ENCODE results near the gene RPS16.

The RPS16 gene

GRCh38 chr19:39426170-39426569 lies 9.6 kb downstream of the RPS16 start:
- no peak for TF ChIP-seq CTCF (IDR thresholded peaks at IDR 0.05)
- no peak for TF ChIP-seq ZFX (IDR thresholded peaks at IDR 0.05; ENCODE audit: borderline replicate concordance)
- no peak overlapping the region for H3K27ac ChIP-seq

GRCh38 chr19:39425744-39426143 lies 10.0 kb downstream of the RPS16 start:
- no peak overlapping the region for H3K27ac ChIP-seq
- TF ChIP-seq CTCF (IDR thresholded peaks at IDR 0.05) = no peak
- TF ChIP-seq ZFX (IDR thresholded peaks at IDR 0.05; ENCODE audit: borderline replicate concordance) = no peak

GRCh38 chr19:39424934-39425333 lies 10.8 kb downstream of the RPS16 start:
- TF ChIP-seq ZFX (IDR thresholded peaks at IDR 0.05; ENCODE audit: borderline replicate concordance) (no peak), CTCF (IDR thresholded peaks at IDR 0.05) (no peak)
- no peak overlapping the region for H3K27ac ChIP-seq

- no peak for TF ChIP-seq ZFX (IDR thresholded peaks at IDR 0.05; ENCODE audit: borderline replicate concordance)
- no peak for TF ChIP-seq CTCF (IDR thresholded peaks at IDR 0.05)
- no peak overlapping the region for H3K27ac ChIP-seq
Observed at GRCh38 chr19:39423258-39424086, 12.3 kb downstream of the RPS16 start.

- TF ChIP-seq ZFX (IDR thresholded peaks at IDR 0.05; ENCODE audit: borderline replicate concordance) (no peak), CTCF (IDR thresholded peaks at IDR 0.05) (no peak)
- no peak overlapping the region for H3K27ac ChIP-seq
Observed at GRCh38 chr19:39422020-39422419, 13.7 kb downstream of the RPS16 start.

GRCh38 chr19:39420769-39421168 lies 15.0 kb downstream of the RPS16 start:
- H3K27ac ChIP-seq = no peak overlapping the region
- no peak for TF ChIP-seq ZFX (IDR thresholded peaks at IDR 0.05; ENCODE audit: borderline replicate concordance)
- TF ChIP-seq CTCF (IDR thresholded peaks at IDR 0.05) = no peak

GRCh38 chr19:39419003-39419402 lies 16.7 kb downstream of the RPS16 start:
- no peak for TF ChIP-seq CTCF (IDR thresholded peaks at IDR 0.05)
- no peak for TF ChIP-seq ZFX (IDR thresholded peaks at IDR 0.05; ENCODE audit: borderline replicate concordance)
- no peak overlapping the region for H3K27ac ChIP-seq
